DOHH2 (cell line): ENCODE data around the gene RBKS.
"Not testable (repeated sequence)": the region's sequence is repeated elsewhere in the genome, so short reads cannot be mapped to it uniquely, and the experiment has no call there.

Source experiments
- H3F3A ChIP-seq: fragments of 200-600 bp; sonication (generic), shearing (Covaris generic); 2 replicates; pipeline ENCODE4 v1.6.0; 2016; ENCODE audit warnings: antibody characterized with exemption, mild to moderate bottlenecking; ENCODE audit not compliant: control insufficient read depth, insufficient read depth
- H3K27ac ChIP-seq: fragments of 200-600 bp; sonication (generic); 2 replicates; pipeline ENCODE4 v1.5.1; 2014; ENCODE audit warnings: low read depth, mild to moderate bottlenecking, low read length, moderate library complexity
- H3K27me3 ChIP-seq: fragments of 200-600 bp; sonication (generic); 2 replicates; pipeline ENCODE4 v1.6.1; 2014; ENCODE audit warnings: mild to moderate bottlenecking, low read length, mixed read lengths; ENCODE audit not compliant: control insufficient read depth
- H3K36me3 ChIP-seq: fragments of 200-600 bp; sonication (generic); 2 replicates; pipeline ENCODE4 v1.6.1; 2014; ENCODE audit warnings: mild to moderate bottlenecking, low read length, moderate library complexity, mixed read lengths; ENCODE audit not compliant: control insufficient read depth
- H3K4me1 ChIP-seq: fragments of 200-600 bp; sonication (generic); 2 replicates; pipeline ENCODE4 v1.6.1; 2014; ENCODE audit warnings: mild to moderate bottlenecking, low read length, mixed read lengths; ENCODE audit not compliant: control insufficient read depth
- H3K4me2 ChIP-seq: fragments of 200-600 bp; sonication (generic); 2 replicates; pipeline ENCODE4 v1.6.0; 2014; ENCODE audit warnings: mild to moderate bottlenecking, low read length, moderate library complexity
- H3K4me3 ChIP-seq: fragments of 200-600 bp; sonication (generic); 2 replicates; pipeline ENCODE4 v1.5.1; 2014; ENCODE audit warnings: mild to moderate bottlenecking, low read length, mixed read lengths
- H3K79me2 ChIP-seq: fragments of 200-600 bp; sonication (generic); 2 replicates; pipeline ENCODE4 v1.6.1; 2014; ENCODE audit warnings: mild to moderate bottlenecking, low read length, mixed read lengths; ENCODE audit not compliant: control insufficient read depth
- H3K9me2 ChIP-seq: fragments of 200-600 bp; sonication (generic); replicated peaks from 2 replicates; pipeline ENCODE4 v1.6.1; 2014; ENCODE audit warnings: mild to moderate bottlenecking, low read length, mixed read lengths; ENCODE audit not compliant: control insufficient read depth
- H3K9me3 ChIP-seq: fragments of 200-600 bp; sonication (generic); 2 replicates; pipeline ENCODE4 v1.6.1; 2014; ENCODE audit warnings: antibody characterized with exemption, low read length, mixed read lengths; ENCODE audit not compliant: control insufficient read depth, insufficient read depth
- H4K20me1 ChIP-seq: fragments of 200-600 bp; sonication (generic); 2 replicates; pipeline ENCODE4 v1.6.0; 2014; ENCODE audit warnings: low read depth, mild to moderate bottlenecking, antibody characterized with exemption, low read length, moderate library complexity; ENCODE audit not compliant: control insufficient read depth, insufficient read depth
- EZH2phosphoT487 ChIP-seq: fragments of 200-600 bp; sonication (generic); IDR thresholded peaks from 2 replicates; pipeline ENCODE4 v1.6.1; 2017; ENCODE audit warnings: borderline replicate concordance, mild to moderate bottlenecking, antibody characterized with exemption, low read length, moderate library complexity, mixed read lengths
- TF ChIP-seq, protein P1 (sequence below): fragments of 200-600 bp; sonication (generic); IDR thresholded peaks from one replicate; pipeline ENCODE4 v1.5.1; 2014; ENCODE audit warnings: antibody characterized with exemption, mild to moderate bottlenecking, low read depth, low read length; ENCODE audit not compliant: poor library complexity, severe bottlenecking

The RBKS gene

DNA sequence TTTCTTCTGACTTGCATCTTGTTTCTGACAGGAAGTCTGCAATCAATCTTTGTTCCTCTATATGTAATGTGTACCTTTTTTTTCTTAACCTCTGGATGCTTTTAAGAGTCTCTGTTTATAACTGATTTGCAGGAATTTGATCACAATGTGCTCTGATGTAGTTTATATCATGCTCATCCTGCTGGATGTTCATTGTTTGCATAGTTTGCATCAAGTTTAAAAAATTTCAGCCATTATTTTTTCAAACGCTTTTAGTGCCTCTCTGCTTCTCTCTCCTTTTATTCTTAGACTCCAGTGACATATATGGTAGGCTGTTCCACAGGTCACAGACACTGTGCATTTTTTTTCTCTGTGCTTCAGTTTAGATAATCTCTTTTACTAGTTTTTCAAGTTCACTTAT, 23.9 kb downstream of the RBKS start:
- no peaks in the 10 kb centered on the region for H4K20me1 ChIP-seq
- H3K36me3 ChIP-seq, result no peaks in the 10 kb centered on the region
- H3K4me1 ChIP-seq, result no peaks in the 10 kb centered on the region
- no peaks in the 10 kb centered on the region for H3F3A ChIP-seq
- no peaks in the 10 kb centered on the region for H3K79me2 ChIP-seq
- no peak overlapping the region for H3K4me2 ChIP-seq
- TF ChIP-seq EZH2phosphoT487, result no peak
- TF ChIP-seq, protein P1, sequence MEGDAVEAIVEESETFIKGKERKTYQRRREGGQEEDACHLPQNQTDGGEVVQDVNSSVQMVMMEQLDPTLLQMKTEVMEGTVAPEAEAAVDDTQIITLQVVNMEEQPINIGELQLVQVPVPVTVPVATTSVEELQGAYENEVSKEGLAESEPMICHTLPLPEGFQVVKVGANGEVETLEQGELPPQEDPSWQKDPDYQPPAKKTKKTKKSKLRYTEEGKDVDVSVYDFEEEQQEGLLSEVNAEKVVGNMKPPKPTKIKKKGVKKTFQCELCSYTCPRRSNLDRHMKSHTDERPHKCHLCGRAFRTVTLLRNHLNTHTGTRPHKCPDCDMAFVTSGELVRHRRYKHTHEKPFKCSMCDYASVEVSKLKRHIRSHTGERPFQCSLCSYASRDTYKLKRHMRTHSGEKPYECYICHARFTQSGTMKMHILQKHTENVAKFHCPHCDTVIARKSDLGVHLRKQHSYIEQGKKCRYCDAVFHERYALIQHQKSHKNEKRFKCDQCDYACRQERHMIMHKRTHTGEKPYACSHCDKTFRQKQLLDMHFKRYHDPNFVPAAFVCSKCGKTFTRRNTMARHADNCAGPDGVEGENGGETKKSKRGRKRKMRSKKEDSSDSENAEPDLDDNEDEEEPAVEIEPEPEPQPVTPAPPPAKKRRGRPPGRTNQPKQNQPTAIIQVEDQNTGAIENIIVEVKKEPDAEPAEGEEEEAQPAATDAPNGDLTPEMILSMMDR, result no peak
- H3K27me3 ChIP-seq, result peaks cover 5% of the 10 kb centered on the region; the same call in 1 of the 2 replicates
- H3K9me3 ChIP-seq, result no peaks in the 10 kb centered on the region
- H3K9me2 ChIP-seq, result no peaks in the 10 kb centered on the region
- no peak overlapping the region for H3K27ac ChIP-seq
- no peak overlapping the region for H3K4me3 ChIP-seq

DNA sequence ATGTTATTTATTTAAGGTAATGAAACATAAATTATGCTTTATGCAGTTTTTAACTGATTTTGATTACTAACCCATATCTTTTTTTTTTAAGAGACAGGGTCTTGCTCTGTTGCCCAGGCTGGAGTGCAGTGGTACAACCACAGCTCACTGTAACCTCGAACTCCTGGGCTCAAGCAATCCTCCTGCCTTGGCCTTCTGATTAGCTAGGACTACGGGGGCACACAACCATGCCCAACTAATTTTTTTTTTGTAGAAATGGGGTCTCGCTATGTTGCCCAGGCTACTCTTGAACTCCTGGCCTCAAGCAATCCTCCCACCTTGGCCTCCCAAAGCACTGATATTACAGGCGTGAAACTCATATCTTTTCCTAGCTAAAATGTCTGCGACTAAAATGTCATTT, 26.2 kb downstream of the RBKS start:
- H3K4me1 ChIP-seq, H4K20me1 ChIP-seq, H3K4me2 ChIP-seq, H3K36me3 ChIP-seq, H3K9me2 ChIP-seq, H3K4me3 ChIP-seq, H3K9me3 ChIP-seq, H3K27ac ChIP-seq, H3K79me2 ChIP-seq, H3K27me3 ChIP-seq, H3F3A ChIP-seq: not testable (repeated sequence)

DNA sequence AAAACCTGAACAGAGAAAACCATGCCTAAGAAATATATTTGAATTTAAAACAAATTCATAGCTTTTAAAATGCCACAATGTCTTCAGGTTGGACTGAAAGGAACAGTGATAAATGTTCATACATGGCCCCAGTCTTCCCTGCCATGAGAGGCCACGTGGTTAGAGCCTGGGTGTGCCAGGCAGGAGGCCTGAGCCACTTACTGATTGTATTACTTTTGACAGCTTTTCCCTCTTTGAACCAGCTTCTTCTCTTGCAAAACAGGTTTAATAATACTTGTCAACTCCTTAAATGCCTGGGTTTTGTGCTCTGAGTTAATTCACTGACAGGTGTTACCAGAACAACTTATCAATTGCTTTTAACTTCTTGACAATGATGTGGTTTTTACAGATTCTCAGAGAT, 27.0 kb downstream of the RBKS start:
- H3K4me3 ChIP-seq, result no peak overlapping the region
- no peaks in the 10 kb centered on the region for H3K9me2 ChIP-seq
- peaks cover 8% of the 10 kb centered on the region for H3K27me3 ChIP-seq
- H3K36me3 ChIP-seq, result no peaks in the 10 kb centered on the region
- no peaks in the 10 kb centered on the region for H3K9me3 ChIP-seq
- no peaks in the 10 kb centered on the region for H4K20me1 ChIP-seq
- H3K4me1 ChIP-seq, result no peaks in the 10 kb centered on the region
- H3F3A ChIP-seq, result no peaks in the 10 kb centered on the region
- no peak for TF ChIP-seq EZH2phosphoT487
- TF ChIP-seq, protein P1, result no peak
- H3K27ac ChIP-seq, result no peak overlapping the region
- no peaks in the 10 kb centered on the region for H3K79me2 ChIP-seq
- no peak overlapping the region for H3K4me2 ChIP-seq

DNA sequence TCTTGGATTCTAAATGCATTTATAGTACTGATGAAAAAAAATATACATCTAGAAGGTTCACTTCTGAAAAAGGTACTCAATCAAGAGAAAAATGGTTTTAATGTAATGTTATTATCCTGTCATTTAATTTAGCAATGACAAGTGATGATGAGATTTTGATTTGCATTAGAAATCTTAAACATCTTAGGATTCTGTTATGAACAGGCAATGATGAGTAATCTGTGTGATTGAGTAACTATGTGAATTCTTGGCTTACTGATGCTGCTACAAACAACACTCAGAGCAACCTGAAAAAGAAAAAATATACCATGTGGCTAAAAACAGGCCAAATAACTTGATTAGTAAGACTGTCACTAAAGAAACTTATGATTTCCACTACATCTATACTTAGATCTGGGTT, 30.1 kb downstream of the RBKS start:
- Histone ChIP-seq H3K9me3 (no peaks in the 10 kb centered on the region), H3K4me3 (no peak overlapping the region), H3K4me1 (no peaks in the 10 kb centered on the region), H4K20me1 (no peaks in the 10 kb centered on the region), H3K79me2 (no peaks in the 10 kb centered on the region), H3K36me3 (no peaks in the 10 kb centered on the region), H3K27me3 (peaks cover 11% of the 10 kb centered on the region), H3F3A (no peaks in the 10 kb centered on the region), H3K27ac (no peak overlapping the region), H3K4me2 (no peak overlapping the region), H3K9me2 (no peaks in the 10 kb centered on the region)
- no peak for TF ChIP-seq EZH2phosphoT487
- TF ChIP-seq, protein P1, result no peak
